ENCODE measurements around the gene TPRN.

TPRN gene

GRCh38 chr9:137216188-137216965, 15.8 kb upstream of the TPRN start:
- Histone ChIP-seq H3K27me3 (no peaks in the 10 kb centered on the region), H3K36me3 (no peaks in the 10 kb centered on the region), H3K4me3 (ENCODE audit: low read depth, low read length) (no peak overlapping the region), H3K9me3 (no peaks in the 10 kb centered on the region), H3K4me1 (peaks cover 13% of the 10 kb centered on the region)
- DNase-seq = no peak
- TF ChIP-seq CTCF (IDR thresholded peaks at IDR 0.05; ENCODE audit: low read depth, low read length) = no peak

- no peak for DNase-seq
- TF ChIP-seq CTCF (IDR thresholded peaks at IDR 0.05; ENCODE audit: low read depth, low read length) = no peak
- H3K36me3 ChIP-seq = no peaks in the 10 kb centered on the region
- peaks cover 13% of the 10 kb centered on the region for H3K4me1 ChIP-seq
- H3K27me3 ChIP-seq = no peaks in the 10 kb centered on the region
- no peaks in the 10 kb centered on the region for H3K9me3 ChIP-seq
- no peak overlapping the region for H3K4me3 ChIP-seq (ENCODE audit: low read depth, low read length)
Measured at GRCh38 chr9:137215196-137215986, 14.8 kb upstream of the TPRN start.

- H3K27me3 ChIP-seq = no peaks in the 10 kb centered on the region
- H3K4me1 ChIP-seq = peaks cover 13% of the 10 kb centered on the region
- DNase-seq = no peak
- no peaks in the 10 kb centered on the region for H3K36me3 ChIP-seq
- no peak for TF ChIP-seq CTCF (IDR thresholded peaks at IDR 0.05; ENCODE audit: low read depth, low read length)
- H3K9me3 ChIP-seq = no peaks in the 10 kb centered on the region
- no peak overlapping the region for H3K4me3 ChIP-seq (ENCODE audit: low read depth, low read length)
Measured at GRCh38 chr9:137214620-137215019, 14.1 kb upstream of the TPRN start.

- peak; percentile 43 for TF ChIP-seq CTCF (IDR thresholded peaks at IDR 0.05; ENCODE audit: low read depth, low read length)
- no peak overlapping the region for H3K4me3 ChIP-seq (ENCODE audit: low read depth, low read length)
- no peaks in the 10 kb centered on the region for H3K27me3 ChIP-seq
- H3K36me3 ChIP-seq = no peaks in the 10 kb centered on the region
- H3K4me1 ChIP-seq = peaks cover 10% of the 10 kb centered on the region
- H3K9me3 ChIP-seq = no peaks in the 10 kb centered on the region
- no peak for DNase-seq
Measured at GRCh38 chr9:137213160-137214060, 12.9 kb upstream of the TPRN start.

GRCh38 chr9:137212520-137212919, 12.0 kb upstream of the TPRN start:
- peak; percentile 28 for TF ChIP-seq CTCF (IDR thresholded peaks at IDR 0.05; ENCODE audit: low read depth, low read length)
- Histone ChIP-seq H3K27me3 (no peaks in the 10 kb centered on the region), H3K4me3 (ENCODE audit: low read depth, low read length) (no peak overlapping the region), H3K36me3 (no peaks in the 10 kb centered on the region), H3K9me3 (no peaks in the 10 kb centered on the region), H3K4me1 (peaks cover 1% of the 10 kb centered on the region)
- DNase-seq = no peak

Data from BE2C (cell line).